Adrenal gland (tissue), 5 donors: ENCODE data around the gene NEGR1.

Source experiments
- CTCF ChIP-seq, 6 experiments: fragments of 450-650 bp in 4 of 6; fragments of 200-600 bp in 2 of 6; sonication (generic) in 1 of 6; IDR thresholded peaks; 1 replicate in 5 of 6; 2 replicates in 1 of 6; pipeline versions ENCODE4 v1.5.1 to v1.8.0; 2016 to 2021; ENCODE audit warnings: antibody characterized with exemption in 6 of 6, mild to moderate bottlenecking in 2 of 6, moderate library complexity in 1 of 6
- POLR2A ChIP-seq, 2 donors: fragments of 450-650 bp; IDR thresholded peaks; one replicate each; pipeline ENCODE4 v1.6.1; 2017; ENCODE audit warnings: antibody characterized with exemption in 2 of 2, mild to moderate bottlenecking in 2 of 2, moderate library complexity in 1 of 2
- donor health status: DM: no; HTN: no; CAD: no.

GRCh38 chr1:71522721-71523120 is 759.6 kb downstream of the NEGR1 start:
- TF ChIP-seq CTCF (IDR thresholded peaks at IDR 0.05) (no peak), POLR2A (IDR thresholded peaks at IDR 0.05) (no peak)
